ENCODE data around the gene ELOVL6. TPM values are rescaled to one million over a fixed set of nuclear protein-coding genes. Genes with fewer than 3 reads are reported as not detected.

ELOVL6 gene
- total RNA-seq, 1 experiment from 2014 or later = 9.5 TPM

DNA sequence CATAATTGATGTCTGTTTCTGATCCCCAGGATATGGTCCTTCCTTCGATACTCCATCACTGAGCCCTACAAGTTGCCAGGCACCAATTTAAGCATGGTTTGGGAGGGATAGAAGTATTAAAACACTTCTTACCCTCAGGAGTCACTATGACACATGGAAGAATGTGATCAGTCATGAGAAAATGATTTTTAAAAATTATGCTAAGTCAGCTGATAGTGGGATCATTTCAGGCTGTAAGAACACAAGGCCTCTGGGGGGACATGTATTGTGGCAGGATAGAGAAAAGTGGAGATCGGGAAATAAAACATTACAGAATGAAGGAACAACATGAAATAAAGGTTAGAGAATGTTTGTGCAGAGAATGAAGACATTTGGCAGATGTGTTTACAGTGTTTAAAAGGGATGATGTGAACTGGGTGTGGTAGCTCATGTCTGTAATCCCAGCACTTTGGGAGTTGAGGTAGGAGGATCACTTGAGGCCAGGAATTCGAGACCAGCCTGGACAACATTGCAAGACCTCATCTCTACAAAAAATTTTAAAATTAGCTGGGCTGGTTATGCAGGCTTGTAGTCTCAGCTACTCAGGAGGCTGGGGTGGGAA, 64.0 kb downstream of the ELOVL6 start:
- Mint-ChIP-seq H3K36me3 (ENCODE audit: insufficient read depth, unreplicated experiment) (no peaks in the 10 kb centered on the region), H3K4me3 (ENCODE audit: unreplicated experiment) (no peak overlapping the region), H3K9me3 (ENCODE audit: unreplicated experiment) (no peaks in the 10 kb centered on the region), H3K4me1 (ENCODE audit: low read depth, unreplicated experiment) (peaks cover 36% of the 10 kb centered on the region), H3K27me3 (ENCODE audit: insufficient read depth, unreplicated experiment) (no peaks in the 10 kb centered on the region), H3K27ac (ENCODE audit: unreplicated experiment) (peak overlapping the region; percentile 17)
- BruUV-seq (replicated peaks) = no TSS peak
- no peak overlapping the region for H3K4me3 ChIP-seq (ENCODE audit: low read depth, low read length)
- TF ChIP-seq, protein P1, sequence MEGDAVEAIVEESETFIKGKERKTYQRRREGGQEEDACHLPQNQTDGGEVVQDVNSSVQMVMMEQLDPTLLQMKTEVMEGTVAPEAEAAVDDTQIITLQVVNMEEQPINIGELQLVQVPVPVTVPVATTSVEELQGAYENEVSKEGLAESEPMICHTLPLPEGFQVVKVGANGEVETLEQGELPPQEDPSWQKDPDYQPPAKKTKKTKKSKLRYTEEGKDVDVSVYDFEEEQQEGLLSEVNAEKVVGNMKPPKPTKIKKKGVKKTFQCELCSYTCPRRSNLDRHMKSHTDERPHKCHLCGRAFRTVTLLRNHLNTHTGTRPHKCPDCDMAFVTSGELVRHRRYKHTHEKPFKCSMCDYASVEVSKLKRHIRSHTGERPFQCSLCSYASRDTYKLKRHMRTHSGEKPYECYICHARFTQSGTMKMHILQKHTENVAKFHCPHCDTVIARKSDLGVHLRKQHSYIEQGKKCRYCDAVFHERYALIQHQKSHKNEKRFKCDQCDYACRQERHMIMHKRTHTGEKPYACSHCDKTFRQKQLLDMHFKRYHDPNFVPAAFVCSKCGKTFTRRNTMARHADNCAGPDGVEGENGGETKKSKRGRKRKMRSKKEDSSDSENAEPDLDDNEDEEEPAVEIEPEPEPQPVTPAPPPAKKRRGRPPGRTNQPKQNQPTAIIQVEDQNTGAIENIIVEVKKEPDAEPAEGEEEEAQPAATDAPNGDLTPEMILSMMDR (IDR thresholded peaks at IDR 0.05; ENCODE audit: insufficient read depth in 1 of 2, low read depth in 1 of 2, low read length in 1 of 2, severe bottlenecking in 1 of 2, unreplicated experiment in 1 of 2) = no peak
- ChIA-PET CTCF (no interaction called here), POLR2A (no interaction called here)
- no peaks in the 10 kb centered on the region for H3K36me3 ChIP-seq (ENCODE audit: control insufficient read depth, insufficient read depth, low read length)
- H3K4me1 ChIP-seq = peaks cover 29% of the 10 kb centered on the region
- intact Hi-C loops (cut with micrococcal nuclease; ENCODE audit: unreplicated experiment) = no loop called here
- DNase-seq = no peak
- H3K27me3 ChIP-seq (replicated peaks; ENCODE audit: control insufficient read depth, insufficient read depth, low read length) = no peaks in the 10 kb centered on the region
- H3K9me3 ChIP-seq = no peaks in the 10 kb centered on the region

DNA sequence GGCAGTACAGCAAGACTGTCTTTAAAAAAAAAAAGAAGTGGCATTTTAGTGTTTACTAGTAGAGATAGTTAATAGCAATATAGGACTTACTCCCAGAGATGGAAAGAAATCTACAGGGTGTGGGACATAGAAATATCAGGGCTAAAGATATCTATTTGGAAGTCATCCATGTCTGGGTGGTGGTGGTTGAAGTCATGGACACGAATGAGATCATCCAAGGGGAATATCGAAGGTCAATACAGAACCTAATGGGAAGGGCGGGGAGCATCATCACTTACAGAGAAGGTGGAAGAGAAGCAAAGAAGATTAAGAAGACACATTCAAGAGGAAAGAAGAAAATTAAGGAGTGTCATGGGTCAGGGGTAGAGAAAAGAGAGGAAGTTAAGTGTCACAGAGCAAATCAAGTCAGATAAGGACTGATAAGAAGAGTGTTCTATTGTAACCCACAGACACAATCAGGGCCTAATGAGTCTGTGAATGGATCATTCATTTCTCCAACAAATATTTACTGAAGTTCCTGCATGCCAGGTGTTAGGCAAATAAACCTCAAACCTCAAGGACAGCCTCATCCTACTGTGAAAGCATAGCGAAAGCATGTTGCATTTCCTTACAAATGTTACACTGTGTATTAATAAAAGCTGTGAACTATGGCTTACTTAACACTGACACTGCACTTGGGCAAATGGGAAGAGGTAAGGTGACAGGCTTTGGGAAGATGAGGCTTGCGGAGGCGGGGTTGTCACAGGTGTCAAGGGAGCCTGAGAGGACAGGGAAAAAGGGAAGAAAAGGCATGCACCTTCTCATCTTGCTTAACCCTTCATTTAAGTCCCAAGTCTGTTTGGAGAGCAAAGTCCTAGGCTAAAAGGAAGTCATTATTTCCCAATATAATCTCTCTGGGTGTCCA, 65.3 kb downstream of the ELOVL6 start:
- Histone ChIP-seq H3K9me3 (no peaks in the 10 kb centered on the region), H3K36me3 (ENCODE audit: control insufficient read depth, insufficient read depth, low read length) (no peaks in the 10 kb centered on the region), H3K4me1 (peaks cover 29% of the 10 kb centered on the region), H3K27me3 (replicated peaks; ENCODE audit: control insufficient read depth, insufficient read depth, low read length) (no peaks in the 10 kb centered on the region), H3K4me3 (ENCODE audit: low read depth, low read length) (no peak overlapping the region)
- Mint-ChIP-seq H3K27me3 (ENCODE audit: insufficient read depth, unreplicated experiment) (no peaks in the 10 kb centered on the region), H3K4me3 (ENCODE audit: unreplicated experiment) (peak overlapping the region; percentile 2), H3K27ac (ENCODE audit: unreplicated experiment) (no peak overlapping the region), H3K36me3 (ENCODE audit: insufficient read depth, unreplicated experiment) (no peaks in the 10 kb centered on the region), H3K9me3 (ENCODE audit: unreplicated experiment) (no peaks in the 10 kb centered on the region), H3K4me1 (ENCODE audit: low read depth, unreplicated experiment) (peaks cover 36% of the 10 kb centered on the region)
- intact Hi-C loops (cut with micrococcal nuclease; ENCODE audit: unreplicated experiment) = no loop called here
- TF ChIP-seq, protein P1 (IDR thresholded peaks at IDR 0.05; ENCODE audit: insufficient read depth in 1 of 2, low read depth in 1 of 2, low read length in 1 of 2, severe bottlenecking in 1 of 2, unreplicated experiment in 1 of 2) = no peak
- CTCF ChIA-PET = interaction anchor here (0.6 kb wide), 1 partner anchor 16 kb away, joined by 7 read pairs; no protein-coding TSS in a partner anchor
- POLR2A ChIA-PET = no interaction called here
- BruUV-seq (replicated peaks) = no TSS peak
- DNase-seq = no peak

DNA sequence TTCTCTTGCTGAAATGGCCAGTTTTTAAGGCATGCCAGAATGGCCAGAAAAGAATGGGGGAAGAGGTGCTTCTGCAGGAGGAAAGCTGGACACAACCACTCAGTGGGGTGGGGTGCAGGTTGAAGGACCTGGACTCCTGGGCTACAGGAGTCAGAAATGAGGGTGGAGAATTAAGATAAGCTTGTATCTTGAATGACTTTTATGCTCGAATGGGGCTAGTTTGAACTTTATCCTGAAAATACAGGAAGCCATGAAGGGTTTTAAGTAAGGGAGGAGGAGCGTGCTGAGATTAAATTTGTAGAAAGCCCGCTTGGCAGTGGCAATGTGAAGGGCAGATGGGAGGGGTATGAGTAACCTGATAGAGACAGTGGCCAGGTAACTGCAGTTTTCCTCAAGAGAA, 66.5 kb downstream of the ELOVL6 start:
- H3K36me3 Mint-ChIP-seq (ENCODE audit: insufficient read depth, unreplicated experiment) = no peaks in the 10 kb centered on the region
- Histone ChIP-seq H3K4me1 (peaks cover 29% of the 10 kb centered on the region), H3K4me3 (ENCODE audit: low read depth, low read length) (no peak overlapping the region), H3K27me3 (replicated peaks; ENCODE audit: control insufficient read depth, insufficient read depth, low read length) (no peaks in the 10 kb centered on the region), H3K36me3 (ENCODE audit: control insufficient read depth, insufficient read depth, low read length) (no peaks in the 10 kb centered on the region), H3K9me3 (no peaks in the 10 kb centered on the region)
- no peaks in the 10 kb centered on the region for H3K27me3 Mint-ChIP-seq (ENCODE audit: insufficient read depth, unreplicated experiment)
- no peak for DNase-seq
- BruUV-seq (replicated peaks) = no TSS peak
- intact Hi-C loops (cut with micrococcal nuclease; ENCODE audit: unreplicated experiment) = no loop called here
- TF ChIP-seq, protein P1 (IDR thresholded peaks at IDR 0.05; ENCODE audit: insufficient read depth in 1 of 2, low read depth in 1 of 2, low read length in 1 of 2, severe bottlenecking in 1 of 2, unreplicated experiment in 1 of 2) = no peak
- CTCF ChIA-PET = no interaction called here
- peak overlapping the region; percentile 57 for H3K27ac Mint-ChIP-seq (ENCODE audit: unreplicated experiment)
- peaks cover 36% of the 10 kb centered on the region for H3K4me1 Mint-ChIP-seq (ENCODE audit: low read depth, unreplicated experiment)
- POLR2A ChIA-PET = no interaction called here
- H3K4me3 Mint-ChIP-seq (ENCODE audit: unreplicated experiment) = no peak overlapping the region
- no peaks in the 10 kb centered on the region for H3K9me3 Mint-ChIP-seq (ENCODE audit: unreplicated experiment)

Measured in Caco-2 (cell line).